Liver (tissue), 9 donors: ENCODE measurements around the gene ARID5B. TPM values are rescaled to one million over a fixed set of nuclear protein-coding genes. Genes with fewer than 3 reads are reported as not detected.

Experiments
- DNase-seq: peaks from one replicate; pipeline ENCODE4 v3.0.0-alpha.2; 2017; ENCODE audit warnings: low spot score
- H3K27ac ChIP-seq, 2 donors: one replicate each; pipeline ENCODE4 v1.7.0; 2013; ENCODE audit warnings: inconsistent platforms in 2 of 2, low read length in 2 of 2, control low read depth in 1 of 2, low read depth in 1 of 2, mild to moderate bottlenecking in 1 of 2
- H3K27me3 ChIP-seq, 4 donors: one replicate each; pipeline versions ENCODE4 v1.6.1 to v1.7.0; 2013; ENCODE audit warnings: low read length in 3 of 4, inconsistent platforms in 1 of 4, mild to moderate bottlenecking in 1 of 4, moderate library complexity in 1 of 4; ENCODE audit not compliant: control insufficient read depth in 4 of 4, insufficient read depth in 4 of 4
- H3K36me3 ChIP-seq, 4 donors: one replicate each; pipeline versions ENCODE4 v1.6.1 to v1.7.0; 2013; ENCODE audit warnings: low read length in 3 of 4, mild to moderate bottlenecking in 3 of 4, low read depth in 1 of 4, moderate library complexity in 1 of 4; ENCODE audit not compliant: control insufficient read depth in 4 of 4, insufficient read depth in 3 of 4
- H3K4me1 ChIP-seq, 4 donors: one replicate each; pipeline versions ENCODE4 v1.6.1 to v1.7.0; 2013; ENCODE audit warnings: low read length in 3 of 4, mild to moderate bottlenecking in 3 of 4, moderate library complexity in 1 of 4; ENCODE audit not compliant: control insufficient read depth in 4 of 4, insufficient read depth in 4 of 4
- H3K4me3 ChIP-seq, 3 donors: one replicate each; pipeline versions ENCODE4 v1.6.1 to v1.7.0; 2013; ENCODE audit warnings: low read length in 3 of 3, control low read depth in 1 of 3, low read depth in 1 of 3, mild to moderate bottlenecking in 1 of 3
- H3K9ac ChIP-seq, 2 donors: one replicate each; pipeline ENCODE4 v1.7.0; 2013; ENCODE audit warnings: low read length in 2 of 2, mild to moderate bottlenecking in 2 of 2, moderate library complexity in 2 of 2, control low read depth in 1 of 2, low read depth in 1 of 2
- H3K9me3 ChIP-seq, 4 donors: one replicate each; pipeline versions ENCODE4 v1.6.1 to v1.7.0; 2013; ENCODE audit warnings: low read length in 3 of 4; ENCODE audit not compliant: control insufficient read depth in 4 of 4
- ATF3 ChIP-seq: IDR thresholded peaks from 2 replicates; pipeline ENCODE4 v1.6.1; 2016; ENCODE audit warnings: antibody characterized with exemption
- CTCF ChIP-seq: fragments of 150-350 bp; IDR thresholded peaks from 2 replicates; pipeline ENCODE4 v1.5.1; 2017; ENCODE audit warnings: improper control_type of control experiment, low read depth, low read length; ENCODE audit not compliant: missing input control
- EGR1 ChIP-seq, 2 donors: IDR thresholded peaks; 2 replicates each; pipeline ENCODE4 v1.6.1; 2016 to 2018; ENCODE audit warnings: antibody characterized with exemption in 2 of 2, low read depth in 2 of 2
- FOXA1 ChIP-seq: IDR thresholded peaks from 2 replicates; pipeline ENCODE4 v1.6.1; 2016; ENCODE audit warnings: antibody characterized with exemption
- FOXA2 ChIP-seq: IDR thresholded peaks from 2 replicates; pipeline ENCODE4 v1.6.1; 2016; ENCODE audit warnings: antibody characterized with exemption
- GABPA ChIP-seq, 2 donors: IDR thresholded peaks in 1 of 2; conservative IDR thresholded peaks in 1 of 2; 2 replicates each; pipeline ENCODE4 v1.6.1; 2016; ENCODE audit warnings: antibody characterized with exemption in 2 of 2, mild to moderate bottlenecking in 1 of 2, moderate library complexity in 1 of 2
- HNF4A ChIP-seq, 2 donors: conservative IDR thresholded peaks; 2 replicates each; pipeline ENCODE4 v1.6.1; 2016; ENCODE audit warnings: antibody characterized with exemption in 2 of 2, mild to moderate bottlenecking in 2 of 2
- HNF4G ChIP-seq: IDR thresholded peaks from 2 replicates; pipeline ENCODE4 v1.6.1; 2016; ENCODE audit warnings: antibody characterized with exemption
- JUND ChIP-seq, 2 donors: IDR thresholded peaks; 2 replicates each; pipeline ENCODE4 v1.6.1; 2016; ENCODE audit warnings: antibody characterized with exemption in 2 of 2
- MAX ChIP-seq: IDR thresholded peaks from 2 replicates; pipeline ENCODE4 v1.6.1; 2016; ENCODE audit warnings: antibody characterized with exemption
- NR2F2 ChIP-seq: IDR thresholded peaks from 2 replicates; pipeline ENCODE4 v1.6.1; 2016; ENCODE audit warnings: antibody characterized with exemption
- RAD21 ChIP-seq, 2 donors: IDR thresholded peaks; 2 replicates each; pipeline ENCODE4 v1.6.1; 2016; ENCODE audit warnings: antibody characterized with exemption in 2 of 2, mild to moderate bottlenecking in 2 of 2
- REST ChIP-seq: IDR thresholded peaks from 2 replicates; pipeline ENCODE4 v1.6.1; 2016; ENCODE audit warnings: antibody characterized with exemption, mild to moderate bottlenecking
- SP1 ChIP-seq: IDR thresholded peaks from 2 replicates; pipeline ENCODE4 v1.6.1; 2018; ENCODE audit warnings: antibody characterized with exemption, mild to moderate bottlenecking
- TAF1 ChIP-seq: conservative IDR thresholded peaks from 2 replicates; pipeline ENCODE4 v1.6.1; 2016; ENCODE audit warnings: antibody characterized with exemption, mild to moderate bottlenecking
- YY1 ChIP-seq: IDR thresholded peaks from 2 replicates; pipeline ENCODE4 v1.6.1; 2016; ENCODE audit warnings: antibody characterized with exemption, mild to moderate bottlenecking
- ZBTB33 ChIP-seq: IDR thresholded peaks from 2 replicates; pipeline ENCODE4 v1.6.1; 2016; ENCODE audit warnings: antibody characterized with exemption
- WGBS: extraction: QIAGEN DNeasy Blood & Tissue Kit; methylation state at CpG from one replicate; pipeline ENCODE4 v1.1.7; 2013; 5-methylcytosine and 5-hydroxymethylcytosine counted together
- polyA plus RNA-seq, 2 donors: library from polyadenylated mRNA; stranded (reverse) in 1 of 2; unstranded in 1 of 2; fragments of 200-250 nt in 1 of 2; fragments of >200 nt in 1 of 2; fragmentation: Nextera tagmentation in 1 of 2; extraction: Ambion mirVana in 1 of 2; gene quantifications; one replicate each; pipeline versions ENCODE4 v1.2.1 to v1.2.3, GENCODE V29; 2013 to 2015
- total RNA-seq, 2 donors: library from RNA; depleted of rRNA; stranded (reverse); fragments of >200 nt; gene quantifications; one replicate each; pipeline ENCODE4 v1.2.3, GENCODE V29; 2014
- donor health status: healthy.
- donor health status: healthy.
- donor health status: healthy.
- donor health status: healthy.
- donor health status: healthy.

ARID5B gene
- total and polyA plus RNA-seq, 4 donors = 1.3 to 6.4 (median 5.2) TPM

- Histone ChIP-seq H3K27me3 (no peaks in the 10 kb centered on the region), H3K9ac (no peak overlapping the region), H3K4me3 (no peak overlapping the region), H3K4me1 (peaks cover 0 to 5% (median 0%) of the 10 kb centered on the region in 4 donors), H3K27ac (no peak overlapping the region), H3K36me3 (peaks cover 10 to 35% (median 24%) of the 10 kb centered on the region in 4 donors), H3K9me3 (no peaks in the 10 kb centered on the region)
- TF ChIP-seq JUND (IDR thresholded peaks at IDR 0.05) (no peak), EGR1 (IDR thresholded peaks at IDR 0.05; ENCODE audit: low read depth in 2 of 2) (no peak), REST (no peak), ZBTB33 (no peak), NR2F2 (no peak), HNF4G (no peak), TAF1 (no peak), RAD21 (IDR thresholded peaks at IDR 0.05) (no peak), HNF4A (conservative IDR thresholded peaks at IDR 0.05) (no peak), YY1 (no peak), CTCF (no peak), ATF3 (no peak), FOXA1 (no peak)
- no peak for DNase-seq
- WGBS = 89% methylated on average over 2 of the region's 2 CpGs
Measured at GRCh38 chr10:62087329-62087728, 185.8 kb downstream of the ARID5B start.

GRCh38 chr10:62088786-62089185 is 187.3 kb downstream of the ARID5B start:
- peaks cover 11 to 40% (median 24%) of the 10 kb centered on the region in 4 donors for H3K36me3 ChIP-seq
- no peaks in the 10 kb centered on the region for H3K27me3 ChIP-seq
- no peak overlapping the region for H3K27ac ChIP-seq
- 93% methylated on average over 3 of the region's 3 CpGs for WGBS
- DNase-seq = no peak
- no peak overlapping the region for H3K9ac ChIP-seq
- H3K9me3 ChIP-seq = no peaks in the 10 kb centered on the region
- no peaks in the 10 kb centered on the region for H3K4me1 ChIP-seq
- no peak overlapping the region for H3K4me3 ChIP-seq
- no peak for TF ChIP-seq REST
- no peak for TF ChIP-seq ATF3
- no peak for TF ChIP-seq EGR1 (IDR thresholded peaks at IDR 0.05; ENCODE audit: low read depth in 2 of 2)
- no peak for TF ChIP-seq GABPA (IDR thresholded peaks at IDR 0.05 in 1 of 2, conservative IDR thresholded peaks at IDR 0.05 in 1 of 2)
- no peak for TF ChIP-seq YY1
- TF ChIP-seq TAF1 = no peak
- no peak for TF ChIP-seq MAX
- no peak for TF ChIP-seq FOXA2
- TF ChIP-seq JUND (IDR thresholded peaks at IDR 0.05) = no peak
- TF ChIP-seq NR2F2 = no peak
- TF ChIP-seq SP1 = no peak
- no peak for TF ChIP-seq FOXA1
- TF ChIP-seq ZBTB33 = no peak
- no peak for TF ChIP-seq HNF4G
